ENCODE results near the gene MYH10. TPM values are rescaled to one million over a fixed set of nuclear protein-coding genes. Genes with fewer than 3 reads are reported as not detected.

The MYH10 gene
- total RNA-seq, 1 donor from 2014 or later = 270 TPM

- H3K27me3 Mint-ChIP-seq (ENCODE audit: low read depth) = no peaks in the 10 kb centered on the region
- H3K27ac Mint-ChIP-seq (ENCODE audit: unreplicated experiment) = no peak overlapping the region
Measured at GRCh38 chr17:8465759-8466158, 164.8 kb downstream of the MYH10 start.

GRCh38 chr17:8465356-8465755 is 165.2 kb downstream of the MYH10 start:
- H3K27ac Mint-ChIP-seq (ENCODE audit: unreplicated experiment) = no peak overlapping the region
- H3K9me3 Mint-ChIP-seq = no peaks in the 10 kb centered on the region
- no peak for DNase-seq (ENCODE audit: low read depth, low spot score)
- TF ChIP-seq, protein P1, sequence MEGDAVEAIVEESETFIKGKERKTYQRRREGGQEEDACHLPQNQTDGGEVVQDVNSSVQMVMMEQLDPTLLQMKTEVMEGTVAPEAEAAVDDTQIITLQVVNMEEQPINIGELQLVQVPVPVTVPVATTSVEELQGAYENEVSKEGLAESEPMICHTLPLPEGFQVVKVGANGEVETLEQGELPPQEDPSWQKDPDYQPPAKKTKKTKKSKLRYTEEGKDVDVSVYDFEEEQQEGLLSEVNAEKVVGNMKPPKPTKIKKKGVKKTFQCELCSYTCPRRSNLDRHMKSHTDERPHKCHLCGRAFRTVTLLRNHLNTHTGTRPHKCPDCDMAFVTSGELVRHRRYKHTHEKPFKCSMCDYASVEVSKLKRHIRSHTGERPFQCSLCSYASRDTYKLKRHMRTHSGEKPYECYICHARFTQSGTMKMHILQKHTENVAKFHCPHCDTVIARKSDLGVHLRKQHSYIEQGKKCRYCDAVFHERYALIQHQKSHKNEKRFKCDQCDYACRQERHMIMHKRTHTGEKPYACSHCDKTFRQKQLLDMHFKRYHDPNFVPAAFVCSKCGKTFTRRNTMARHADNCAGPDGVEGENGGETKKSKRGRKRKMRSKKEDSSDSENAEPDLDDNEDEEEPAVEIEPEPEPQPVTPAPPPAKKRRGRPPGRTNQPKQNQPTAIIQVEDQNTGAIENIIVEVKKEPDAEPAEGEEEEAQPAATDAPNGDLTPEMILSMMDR (conservative IDR thresholded peaks at IDR 0.05) = no peak
- no peak overlapping the region for H3K4me3 Mint-ChIP-seq
- H3K27me3 Mint-ChIP-seq (ENCODE audit: low read depth) = no peaks in the 10 kb centered on the region
- peaks cover 2% of the 10 kb centered on the region for H3K36me3 Mint-ChIP-seq (ENCODE audit: low read depth)
- H3K4me1 Mint-ChIP-seq = no peaks in the 10 kb centered on the region

More at GRCh38 chr17:8465759-8466158, 164.8 kb downstream of the MYH10 start:
- Mint-ChIP-seq H3K4me1 (no peaks in the 10 kb centered on the region), H3K36me3 (ENCODE audit: low read depth) (peaks cover 2% of the 10 kb centered on the region), H3K9me3 (no peaks in the 10 kb centered on the region), H3K4me3 (no peak overlapping the region)
- DNase-seq (ENCODE audit: low read depth, low spot score) = no peak
- TF ChIP-seq, protein P1 (conservative IDR thresholded peaks at IDR 0.05) = no peak

DNA sequence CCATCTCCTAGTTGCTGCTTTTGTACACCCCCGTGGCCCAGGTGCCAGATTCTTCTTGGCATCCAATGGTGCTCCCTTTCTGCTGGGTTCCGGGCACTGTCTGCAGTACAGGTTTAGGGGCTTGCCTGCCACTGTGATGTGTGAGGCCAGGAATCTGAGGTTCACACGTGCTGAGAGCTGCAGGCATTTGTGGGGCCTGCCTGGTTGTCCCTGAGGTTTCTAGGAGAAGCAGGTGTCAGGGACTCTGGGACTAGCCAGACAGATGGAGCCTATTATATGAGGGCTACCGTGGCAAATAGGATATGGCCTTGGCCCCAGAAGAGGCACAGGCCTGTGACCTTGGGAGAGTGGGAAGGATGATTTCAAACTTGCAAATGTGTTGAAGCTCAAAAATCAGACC is 165.6 kb downstream of the MYH10 start:
- Mint-ChIP-seq H3K9me3 (no peaks in the 10 kb centered on the region), H3K4me3 (no peak overlapping the region), H3K27me3 (ENCODE audit: low read depth) (no peaks in the 10 kb centered on the region), H3K4me1 (no peaks in the 10 kb centered on the region), H3K27ac (ENCODE audit: unreplicated experiment) (no peak overlapping the region), H3K36me3 (ENCODE audit: low read depth) (peaks cover 2% of the 10 kb centered on the region)
- TF ChIP-seq, protein P1 (conservative IDR thresholded peaks at IDR 0.05) = no peak
- no peak for DNase-seq (ENCODE audit: low read depth, low spot score)

GRCh38 chr17:8463099-8463498 is 167.4 kb downstream of the MYH10 start:
- DNase-seq (ENCODE audit: low read depth, low spot score) = no peak
- no peaks in the 10 kb centered on the region for H3K4me1 Mint-ChIP-seq
- H3K27ac Mint-ChIP-seq (ENCODE audit: unreplicated experiment) = no peak overlapping the region
- H3K4me3 Mint-ChIP-seq = no peak overlapping the region
- no peaks in the 10 kb centered on the region for H3K9me3 Mint-ChIP-seq
- peaks cover 5% of the 10 kb centered on the region for H3K36me3 Mint-ChIP-seq (ENCODE audit: low read depth)
- H3K27me3 Mint-ChIP-seq (ENCODE audit: low read depth) = no peaks in the 10 kb centered on the region
- TF ChIP-seq, protein P1 (conservative IDR thresholded peaks at IDR 0.05) = no peak

DNA sequence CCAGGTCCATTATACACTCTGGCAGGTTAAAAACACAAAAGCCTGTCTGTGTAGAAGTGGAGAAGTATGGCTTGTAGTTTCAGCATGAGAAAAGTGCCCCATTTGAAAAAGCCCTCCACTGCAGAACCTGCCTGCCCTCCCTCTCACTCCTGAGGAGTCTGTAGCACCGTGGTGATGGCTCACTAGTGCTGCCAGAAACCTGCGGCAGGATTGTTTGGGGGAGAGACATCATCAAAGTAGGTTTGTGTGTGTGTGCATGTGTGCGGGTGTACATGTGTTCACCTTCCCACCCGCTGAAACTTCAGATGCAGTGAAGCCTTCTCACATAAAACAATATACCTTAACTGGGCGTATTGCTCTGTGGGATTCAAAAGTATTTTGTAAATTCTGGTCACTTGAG is 168.0 kb downstream of the MYH10 start:
- Mint-ChIP-seq H3K27me3 (ENCODE audit: low read depth) (no peaks in the 10 kb centered on the region), H3K9me3 (no peaks in the 10 kb centered on the region), H3K4me3 (no peak overlapping the region), H3K27ac (ENCODE audit: unreplicated experiment) (no peak overlapping the region), H3K4me1 (no peaks in the 10 kb centered on the region), H3K36me3 (ENCODE audit: low read depth) (peaks cover 6% of the 10 kb centered on the region)
- TF ChIP-seq, protein P1 (conservative IDR thresholded peaks at IDR 0.05) = no peak
- no peak for DNase-seq (ENCODE audit: low read depth, low spot score)

GRCh38 chr17:8459831-8460230 is 170.7 kb downstream of the MYH10 start:
- no peak for DNase-seq (ENCODE audit: low read depth, low spot score)
- no peaks in the 10 kb centered on the region for H3K9me3 Mint-ChIP-seq
- TF ChIP-seq, protein P1 (conservative IDR thresholded peaks at IDR 0.05) = no peak
- H3K27ac Mint-ChIP-seq (ENCODE audit: unreplicated experiment) = no peak overlapping the region
- no peaks in the 10 kb centered on the region for H3K4me1 Mint-ChIP-seq
- no peaks in the 10 kb centered on the region for H3K27me3 Mint-ChIP-seq (ENCODE audit: low read depth)
- H3K36me3 Mint-ChIP-seq (ENCODE audit: low read depth) = peaks cover 12% of the 10 kb centered on the region
- H3K4me3 Mint-ChIP-seq = no peak overlapping the region
